Measurements from ENCODE around the gene SCYL2.

DNA sequence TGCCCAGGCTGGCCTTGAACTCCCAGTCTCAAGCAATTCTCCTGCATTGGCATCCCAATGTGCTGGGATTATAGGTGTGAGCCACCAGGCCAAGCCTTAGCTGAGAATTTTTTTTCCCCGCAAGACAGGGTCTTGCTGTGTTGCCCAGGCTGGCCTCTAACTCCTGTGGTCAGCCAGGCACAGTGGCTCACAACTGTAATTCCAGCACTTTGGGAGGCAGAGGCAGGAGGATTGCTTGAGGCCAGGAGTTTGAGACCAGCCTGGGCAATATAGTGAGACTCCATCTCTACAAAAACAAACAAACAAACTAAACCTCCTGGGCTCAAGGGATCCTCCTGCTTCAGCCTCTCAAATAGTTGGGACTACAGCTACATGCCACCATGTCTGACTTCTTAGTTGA lies 27.4 kb upstream of the SCYL2 start:
- TF ChIP-seq POLR2A (IDR thresholded peaks at IDR 0.05) = no peak
- TF ChIP-seq, protein P1, sequence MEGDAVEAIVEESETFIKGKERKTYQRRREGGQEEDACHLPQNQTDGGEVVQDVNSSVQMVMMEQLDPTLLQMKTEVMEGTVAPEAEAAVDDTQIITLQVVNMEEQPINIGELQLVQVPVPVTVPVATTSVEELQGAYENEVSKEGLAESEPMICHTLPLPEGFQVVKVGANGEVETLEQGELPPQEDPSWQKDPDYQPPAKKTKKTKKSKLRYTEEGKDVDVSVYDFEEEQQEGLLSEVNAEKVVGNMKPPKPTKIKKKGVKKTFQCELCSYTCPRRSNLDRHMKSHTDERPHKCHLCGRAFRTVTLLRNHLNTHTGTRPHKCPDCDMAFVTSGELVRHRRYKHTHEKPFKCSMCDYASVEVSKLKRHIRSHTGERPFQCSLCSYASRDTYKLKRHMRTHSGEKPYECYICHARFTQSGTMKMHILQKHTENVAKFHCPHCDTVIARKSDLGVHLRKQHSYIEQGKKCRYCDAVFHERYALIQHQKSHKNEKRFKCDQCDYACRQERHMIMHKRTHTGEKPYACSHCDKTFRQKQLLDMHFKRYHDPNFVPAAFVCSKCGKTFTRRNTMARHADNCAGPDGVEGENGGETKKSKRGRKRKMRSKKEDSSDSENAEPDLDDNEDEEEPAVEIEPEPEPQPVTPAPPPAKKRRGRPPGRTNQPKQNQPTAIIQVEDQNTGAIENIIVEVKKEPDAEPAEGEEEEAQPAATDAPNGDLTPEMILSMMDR (IDR thresholded peaks at IDR 0.05) = no peak
